GM18502 (cell line): ENCODE results near the gene CHD2.
A peak's percentile ranks its signal among the peaks of the same experiment; 100 is the strongest.
"Not testable (repeated sequence)": the region's sequence is repeated elsewhere in the genome, so short reads cannot be mapped to it uniquely, and the experiment has no call there.

Experiments used
- ATAC-seq: cut with Tn5 transposase; IDR thresholded peaks from one replicate; pipeline ENCODE4 v1.9.1; 2021; ENCODE audit warnings: mild to moderate bottlenecking; ENCODE audit not compliant: unreplicated experiment, poor library complexity

CHD2 gene

DNA sequence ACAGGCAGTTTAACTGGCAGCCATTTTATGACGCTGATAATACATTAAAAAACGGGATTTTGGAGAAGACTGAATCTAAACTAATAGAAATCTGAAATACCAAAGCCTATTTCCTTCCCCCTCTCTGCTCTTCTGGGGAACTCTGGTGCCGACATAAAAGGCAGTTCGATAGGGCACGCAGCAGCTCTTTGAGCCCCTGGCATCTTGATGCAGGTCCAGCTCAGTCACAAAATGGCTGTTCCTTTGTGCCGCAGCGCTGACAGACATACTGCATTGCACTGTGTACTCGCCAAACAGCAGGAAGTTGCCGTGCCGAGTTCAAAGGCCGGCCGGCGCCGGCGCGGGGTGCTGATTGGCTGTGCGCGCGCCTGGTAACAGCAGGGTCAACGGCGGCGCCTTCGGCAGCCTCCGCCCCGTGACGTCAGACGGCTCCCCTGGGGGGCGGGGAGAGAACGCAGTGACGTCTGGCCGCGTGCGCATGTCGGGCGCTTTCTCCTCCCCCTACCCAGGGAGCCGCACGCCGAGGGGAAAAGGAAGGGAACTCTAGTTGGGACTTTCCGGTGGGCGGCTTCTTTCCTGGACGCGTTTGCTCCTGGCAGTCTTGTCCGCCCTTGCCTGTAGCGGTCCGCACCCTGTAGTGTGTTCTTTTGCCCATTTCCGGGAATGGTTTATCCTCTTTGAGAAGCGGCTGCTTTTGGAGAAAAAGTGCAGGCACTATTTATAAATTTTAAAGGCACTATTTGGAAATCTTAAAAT lies 4.0 kb downstream of the CHD2 start:
- peak; percentile 81 for ATAC-seq

DNA sequence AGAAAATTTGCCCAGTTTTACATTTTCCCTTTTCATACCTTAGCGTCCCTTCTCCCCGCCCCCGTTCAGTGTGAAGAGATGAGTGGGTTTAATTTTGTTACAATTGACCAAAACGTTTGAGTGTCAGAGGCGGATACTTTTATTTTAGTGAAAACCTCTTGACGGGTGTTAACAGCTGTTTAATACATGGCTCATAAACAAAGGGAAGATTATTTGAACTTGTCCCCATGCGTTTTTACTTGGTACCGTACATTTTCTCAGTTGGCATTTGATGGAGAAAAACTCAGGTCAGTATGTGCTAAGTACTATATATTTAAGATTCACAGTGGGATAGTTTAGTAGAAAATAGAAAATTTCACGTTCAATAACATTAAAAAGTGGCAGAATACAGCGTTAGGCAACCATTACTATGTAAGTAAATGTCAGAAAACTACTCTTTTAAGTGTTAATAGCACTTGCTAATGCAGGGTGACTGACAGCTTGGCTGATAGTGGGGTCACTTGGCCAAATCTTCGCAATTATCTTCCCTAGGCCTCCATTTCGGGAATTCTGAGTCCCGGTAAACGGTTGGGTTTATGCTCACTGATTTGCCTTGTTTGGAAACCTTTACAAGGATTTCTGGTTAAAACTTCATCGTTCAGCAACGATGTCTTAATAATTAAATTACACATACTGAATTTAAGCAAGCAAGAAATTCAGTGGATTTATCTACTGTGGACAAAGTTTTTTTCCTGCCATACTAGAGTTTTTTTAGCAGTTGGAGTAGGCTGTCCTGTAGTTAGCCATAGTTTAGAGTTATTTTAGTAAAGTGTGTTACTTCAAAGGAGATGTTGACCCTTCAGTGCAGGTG lies 4.8 kb downstream of the CHD2 start:
- no peak for ATAC-seq

DNA sequence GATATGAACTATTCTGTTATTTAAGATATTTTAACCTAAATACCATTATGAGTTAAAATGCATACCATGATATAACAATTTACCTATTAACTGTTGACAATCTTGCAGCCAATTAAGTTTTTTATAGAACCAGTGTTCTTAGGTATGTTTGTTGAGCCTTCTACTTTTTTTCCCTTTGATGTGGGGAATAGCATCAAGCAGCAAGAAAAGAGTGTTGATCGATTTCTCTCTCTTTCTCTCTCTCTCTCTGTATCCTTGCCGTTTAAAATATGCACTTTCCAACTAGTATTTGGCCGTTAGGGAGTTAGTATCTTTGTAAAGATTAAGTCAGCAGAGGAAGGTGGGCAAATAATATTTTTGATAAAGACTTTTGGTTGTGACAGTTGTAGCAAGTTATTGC lies 5.9 kb downstream of the CHD2 start:
- ATAC-seq = no peak

DNA sequence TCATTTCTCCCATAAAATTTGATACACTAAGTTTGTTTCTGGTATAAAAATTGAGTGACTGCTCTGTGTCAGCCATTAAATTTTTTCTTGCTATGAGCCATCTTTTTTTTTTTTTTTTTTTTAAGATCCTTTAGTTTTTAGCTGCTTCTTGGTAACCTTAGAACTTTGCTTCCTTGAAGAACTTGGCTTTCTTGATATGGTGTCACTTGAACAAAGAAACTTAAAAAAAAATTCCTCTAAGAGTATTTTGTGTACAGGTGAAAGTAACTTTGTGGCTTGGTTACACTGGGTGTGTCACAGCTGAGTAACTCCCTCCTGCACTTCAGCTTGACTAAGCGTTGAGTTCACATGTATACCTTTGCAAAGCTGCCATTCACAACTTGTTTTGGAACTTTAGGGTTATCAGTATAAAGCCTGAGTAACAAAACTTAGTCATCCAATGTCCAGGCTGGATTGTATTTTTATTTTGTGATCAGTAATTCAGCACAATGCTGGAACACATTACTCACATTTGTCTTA lies 6.5 kb downstream of the CHD2 start:
- ATAC-seq = peak; percentile 36

DNA sequence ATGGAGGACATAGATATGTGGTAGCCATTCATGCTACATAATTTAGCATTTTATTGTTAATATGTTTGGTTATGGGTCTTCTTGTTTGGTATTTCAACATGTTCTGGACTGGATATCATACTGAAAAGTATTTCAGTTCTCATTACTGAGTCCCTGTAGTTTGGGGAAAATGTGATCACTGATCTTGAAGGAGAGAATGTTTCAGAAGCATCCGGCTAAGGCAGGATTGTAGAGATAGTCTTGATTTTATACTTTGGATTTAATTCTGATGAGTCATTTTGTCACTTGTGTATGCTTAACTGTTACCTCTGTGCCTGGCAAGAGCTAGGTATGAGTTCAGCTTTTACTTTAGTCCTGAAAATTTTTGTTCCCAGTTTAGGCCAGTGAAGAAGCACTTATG lies 7.1 kb downstream of the CHD2 start:
- ATAC-seq = no peak

DNA sequence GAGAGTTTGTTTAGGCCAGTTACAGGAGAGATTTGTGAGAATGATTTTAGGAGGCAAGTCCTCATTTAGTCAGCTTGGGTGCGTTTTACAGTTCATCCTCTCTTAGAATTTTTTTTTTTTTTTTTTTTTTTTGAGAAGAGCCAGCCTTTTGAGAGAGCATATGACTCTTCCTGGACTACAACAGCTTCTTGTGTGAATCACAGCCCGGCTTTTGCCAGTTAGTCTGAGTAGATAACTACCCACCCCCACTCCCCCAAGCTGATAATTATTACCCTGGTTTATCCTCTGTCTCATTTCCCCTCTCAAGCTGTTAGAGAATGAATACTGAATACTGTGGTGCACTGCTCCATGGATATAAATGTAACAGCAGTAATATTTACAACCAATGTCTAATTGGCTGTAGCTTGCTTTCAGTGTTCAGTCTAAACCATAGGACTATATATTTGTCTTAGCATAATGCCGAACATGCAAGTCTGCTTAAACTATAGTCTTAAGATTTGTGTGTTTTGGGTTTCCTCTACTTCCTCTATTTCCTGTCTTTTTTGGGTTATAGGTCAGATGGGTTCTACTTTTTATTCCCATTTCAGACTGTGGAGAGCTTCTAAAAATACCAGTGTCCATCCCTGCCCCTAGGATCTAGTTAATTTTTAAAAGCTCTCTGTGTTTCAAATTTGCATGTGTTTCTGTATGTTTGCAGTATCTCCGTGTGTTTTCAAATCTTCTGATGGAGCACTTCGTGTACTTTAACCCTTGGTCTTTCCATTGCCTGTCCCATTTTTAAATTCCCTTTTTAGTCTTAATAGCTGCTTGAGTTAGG lies 8.0 kb downstream of the CHD2 start:
- ATAC-seq = no peak

DNA sequence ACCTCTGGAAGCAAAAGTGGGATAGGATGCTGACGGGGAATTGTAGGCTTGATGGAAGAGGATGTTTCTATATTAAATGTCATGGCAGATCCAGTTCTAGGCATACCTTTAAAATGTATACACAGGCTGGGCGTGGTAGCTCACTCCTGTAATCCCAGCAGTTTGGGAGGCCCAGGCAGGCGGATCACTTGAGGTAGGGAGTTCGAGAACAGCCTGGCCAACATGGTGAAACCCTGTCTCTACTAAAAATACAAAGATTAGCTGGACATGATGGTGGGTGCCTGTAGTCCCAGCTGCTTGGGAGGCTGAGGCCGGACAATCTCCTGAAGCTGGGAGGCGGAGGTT lies 8.6 kb downstream of the CHD2 start:
- ATAC-seq = no peak

DNA sequence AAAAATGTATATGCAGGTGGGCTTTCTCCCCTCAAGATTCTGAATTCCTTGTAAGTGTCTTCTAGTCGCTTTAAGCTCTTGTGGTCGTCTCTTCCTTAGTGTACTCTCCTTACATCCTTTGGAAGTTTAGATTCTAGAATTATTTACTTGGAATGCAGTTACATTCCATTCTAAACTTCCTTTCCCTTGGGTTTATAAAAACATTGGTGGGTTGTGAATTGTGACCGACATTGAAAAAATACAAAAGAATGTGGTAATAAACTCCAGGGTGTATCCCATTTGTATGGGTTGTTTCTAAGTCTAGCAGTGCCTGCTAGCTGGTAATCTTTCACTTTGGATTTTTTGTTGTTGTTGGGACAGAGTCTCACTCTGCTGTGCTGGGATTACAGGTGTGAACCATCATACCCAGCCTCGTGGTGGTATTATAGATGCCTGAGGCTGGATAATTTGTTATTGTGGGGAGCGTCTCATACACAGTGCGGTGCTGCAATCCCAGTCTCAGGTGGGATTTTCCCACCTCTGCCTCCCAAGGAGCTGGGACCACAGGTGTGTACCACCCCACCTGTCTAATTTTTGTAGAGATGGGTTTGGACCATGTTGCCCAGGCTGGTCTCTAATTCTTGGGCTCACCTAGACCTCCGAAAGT lies 9.1 kb downstream of the CHD2 start:
- ATAC-seq = no peak

DNA sequence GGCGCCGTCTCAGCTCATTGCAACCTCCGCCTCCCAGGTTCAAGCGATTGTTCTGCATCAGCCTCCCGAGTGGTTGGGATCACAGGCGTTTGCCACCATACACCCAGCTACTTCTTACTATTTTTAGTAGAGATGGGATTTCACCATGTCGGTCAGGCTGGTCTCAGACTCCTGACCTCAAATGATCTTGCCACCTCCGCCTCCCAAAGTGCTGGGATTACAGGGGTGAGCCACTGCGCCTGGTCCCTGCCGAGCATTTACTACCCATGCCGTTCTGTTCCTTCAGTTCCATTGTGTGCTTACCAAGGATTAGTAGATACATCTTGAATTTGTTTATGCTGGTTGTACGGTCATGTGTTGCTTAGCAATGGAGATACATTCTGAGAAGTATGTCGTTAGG lies 10.3 kb downstream of the CHD2 start:
- no peak for ATAC-seq

DNA sequence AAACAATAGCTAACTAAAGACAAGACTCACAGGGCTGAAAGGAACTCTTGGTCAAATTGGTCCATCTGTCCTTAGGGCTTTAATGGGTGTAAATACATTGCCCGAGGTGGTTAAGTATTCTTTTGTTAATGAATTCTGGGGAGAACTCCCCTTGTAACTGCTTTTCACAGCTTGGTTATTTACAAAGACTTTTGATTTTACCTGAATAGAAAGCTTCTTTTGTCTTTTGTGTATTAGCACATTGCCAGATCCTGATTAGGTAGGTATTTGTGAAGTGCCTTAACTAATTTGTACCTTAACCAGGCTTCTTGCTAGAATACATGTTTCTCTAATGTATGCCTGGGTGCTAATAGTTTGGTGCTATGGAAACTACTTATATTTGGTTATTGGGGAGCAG lies 14.0 kb downstream of the CHD2 start:
- ATAC-seq = no peak

DNA sequence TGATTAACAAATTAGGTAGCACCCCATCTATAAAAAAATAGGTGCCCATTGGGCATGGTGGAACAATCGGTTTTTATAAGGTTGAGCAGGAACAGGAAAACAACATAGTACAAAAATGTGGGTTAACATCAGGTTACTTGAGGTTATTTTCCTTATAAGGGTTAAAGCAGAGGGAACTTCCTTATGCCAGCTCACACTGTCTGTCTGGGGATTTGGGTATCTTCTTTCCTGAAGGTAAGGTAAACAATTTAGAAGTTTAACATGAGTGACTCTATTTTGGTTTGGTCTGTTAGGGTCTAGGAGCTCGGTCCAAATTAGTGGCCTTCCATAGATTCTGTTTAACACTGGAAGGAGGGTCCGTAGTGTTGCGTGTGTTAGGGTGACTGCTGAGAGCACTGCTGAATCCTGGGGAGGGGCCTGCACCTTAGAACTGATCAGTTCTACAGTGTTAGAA lies 14.7 kb downstream of the CHD2 start:
- peak; percentile 58 for ATAC-seq

DNA sequence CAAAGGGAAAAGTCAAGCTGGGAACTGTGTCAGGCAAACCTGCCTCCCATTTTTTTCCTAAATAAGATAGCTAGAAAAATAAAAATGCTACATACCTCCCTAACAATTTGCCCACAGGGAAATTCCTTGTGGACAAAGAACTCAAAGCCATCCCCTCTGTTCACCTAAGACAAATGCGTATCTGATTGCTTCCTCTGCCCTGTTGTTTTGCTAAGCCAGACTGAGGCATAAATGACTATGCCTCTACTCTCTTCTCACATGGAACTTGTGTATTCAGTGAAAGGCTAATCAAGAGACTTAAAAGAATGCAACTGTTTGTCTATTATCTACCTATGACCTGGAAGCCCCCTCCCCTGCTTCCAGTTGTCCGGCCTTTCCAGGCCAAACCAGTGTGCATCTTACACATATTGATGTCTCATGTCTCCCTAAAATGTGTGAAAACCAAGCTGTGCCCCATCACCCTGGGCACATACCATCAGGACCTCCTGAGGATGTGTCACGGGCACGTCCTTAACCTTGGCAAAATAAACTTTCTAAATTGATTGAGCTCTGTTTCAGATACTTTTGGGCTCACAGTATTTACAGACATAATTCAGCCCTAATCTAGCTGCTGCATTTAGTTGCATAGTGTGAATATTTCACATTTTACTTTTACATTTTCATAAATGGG lies 15.8 kb downstream of the CHD2 start:
- ATAC-seq = no peak

DNA sequence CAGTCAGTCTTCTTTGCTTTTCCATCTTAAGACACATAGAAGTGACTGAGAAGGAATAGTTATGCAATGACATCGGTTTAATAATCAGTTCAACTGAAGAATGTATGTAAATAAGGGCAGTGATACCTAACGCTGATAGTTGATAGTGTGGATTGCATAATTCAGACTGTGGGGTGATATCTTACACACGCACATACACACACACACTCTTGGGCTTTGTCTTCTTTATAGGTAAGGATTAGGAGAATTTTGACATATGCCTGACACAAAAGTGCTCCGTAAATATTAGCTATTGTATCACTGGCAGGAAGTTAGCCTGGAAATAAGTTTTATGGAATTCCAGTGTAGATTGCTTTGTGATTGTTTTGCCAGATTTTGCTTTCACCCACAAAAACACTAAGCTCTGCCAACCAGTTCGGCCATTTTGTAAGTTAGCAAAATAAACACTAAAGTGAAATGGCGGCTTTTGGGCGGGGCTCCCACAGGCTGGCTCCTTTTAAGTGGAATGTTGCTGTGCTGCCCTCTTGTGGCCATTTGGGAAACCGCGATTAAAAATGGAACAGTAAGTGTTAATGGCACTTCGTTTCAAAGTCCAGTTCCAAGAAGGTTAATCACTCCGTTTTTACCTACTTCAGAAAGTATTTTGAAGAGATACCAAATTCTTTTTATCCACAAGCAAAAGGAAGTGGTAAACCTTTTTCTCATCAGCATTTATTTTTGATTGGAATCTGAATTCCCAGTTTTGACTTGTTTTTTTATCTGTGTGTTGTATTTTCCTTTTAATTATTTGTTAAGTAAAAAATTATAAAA lies 17.7 kb downstream of the CHD2 start:
- ATAC-seq = no peak

DNA sequence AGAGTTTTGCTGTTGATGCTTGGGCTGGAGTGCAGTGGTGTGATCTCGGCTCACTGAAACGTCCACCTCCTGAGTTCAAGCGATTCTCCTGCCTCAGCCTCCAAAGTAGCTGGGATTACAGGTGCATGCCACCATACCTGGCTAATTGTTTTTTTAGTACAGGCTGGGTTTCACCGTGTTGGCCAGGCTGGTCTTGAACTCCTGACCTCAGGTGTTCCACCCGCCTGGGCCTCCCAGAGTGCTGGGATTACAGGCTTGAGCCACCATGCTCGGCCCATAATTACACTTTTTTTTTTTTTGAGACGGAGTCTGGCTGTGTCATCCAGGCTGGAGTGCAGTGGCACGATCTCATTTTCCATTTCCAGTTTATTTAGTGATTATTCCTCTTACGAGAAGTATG lies 18.8 kb downstream of the CHD2 start:
- ATAC-seq = not testable (repeated sequence)

DNA sequence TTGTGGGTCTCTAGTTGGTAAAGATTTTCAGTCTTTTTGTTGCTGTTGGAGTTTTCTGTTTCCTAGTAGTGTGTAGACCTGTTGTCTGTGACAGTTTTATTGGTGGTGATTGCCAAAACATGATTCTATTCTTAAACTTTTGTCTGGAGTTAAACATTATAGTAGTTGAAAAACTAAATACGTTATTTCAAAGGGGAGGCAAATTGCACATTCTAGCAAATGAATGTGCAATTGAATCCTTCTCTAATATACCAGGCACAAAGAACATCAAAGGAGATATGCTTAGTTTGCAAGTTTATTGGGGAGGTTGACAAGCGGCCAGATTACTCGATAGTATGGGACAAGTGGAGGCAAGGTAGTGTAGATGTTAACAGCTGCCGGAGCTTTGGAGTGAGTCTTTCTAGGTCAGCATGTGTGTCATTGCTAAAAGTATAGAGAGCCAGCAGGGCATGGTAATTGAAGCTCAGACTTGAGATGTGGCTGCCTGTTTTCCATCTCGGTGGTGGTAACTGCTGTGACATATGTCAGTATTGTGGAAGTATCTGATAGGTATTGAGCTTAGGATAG lies 20.6 kb downstream of the CHD2 start:
- no peak for ATAC-seq

DNA sequence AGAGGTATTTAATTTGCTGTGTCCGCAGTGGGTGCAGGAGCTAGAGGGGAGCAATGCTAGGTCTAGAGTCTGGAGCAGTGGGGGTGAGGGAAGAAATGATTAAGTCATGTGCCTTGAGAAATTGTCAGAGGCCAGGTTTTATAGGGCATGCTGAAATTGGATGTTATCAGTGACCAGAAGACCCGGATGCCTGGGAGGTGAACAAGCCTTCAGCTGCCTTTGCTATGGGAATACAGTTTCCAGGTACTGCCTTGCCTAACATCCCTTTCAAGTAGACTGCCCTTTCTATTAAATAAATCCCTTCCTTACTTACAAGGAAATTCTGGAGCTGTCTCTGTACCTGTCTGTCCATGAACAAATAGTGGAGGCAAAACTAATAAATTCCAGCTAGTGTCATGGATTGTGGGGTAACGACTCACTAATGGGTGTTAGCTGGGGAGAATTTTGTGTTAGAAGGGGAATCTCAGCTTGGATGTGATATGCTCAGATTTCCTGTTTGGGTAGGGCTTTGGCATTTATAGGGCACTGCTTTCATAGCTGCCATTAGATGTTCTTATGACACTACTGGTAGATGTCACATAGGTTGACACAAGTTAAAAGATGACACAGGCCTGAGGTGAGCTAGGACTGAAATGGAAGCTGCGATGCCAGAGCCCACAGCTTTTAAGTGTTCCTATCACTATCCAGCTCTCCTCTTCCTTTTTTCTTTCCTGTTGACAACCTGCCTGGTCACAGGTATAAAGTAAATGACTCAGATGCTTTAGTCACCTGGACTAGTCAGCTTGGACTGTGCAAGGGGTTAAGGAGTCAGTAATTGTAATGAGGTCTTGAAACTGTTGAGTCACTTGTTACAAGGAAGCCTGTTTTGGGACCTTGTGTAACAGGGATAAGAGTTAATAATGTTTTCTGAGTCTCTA lies 21.3 kb downstream of the CHD2 start:
- ATAC-seq = no peak

DNA sequence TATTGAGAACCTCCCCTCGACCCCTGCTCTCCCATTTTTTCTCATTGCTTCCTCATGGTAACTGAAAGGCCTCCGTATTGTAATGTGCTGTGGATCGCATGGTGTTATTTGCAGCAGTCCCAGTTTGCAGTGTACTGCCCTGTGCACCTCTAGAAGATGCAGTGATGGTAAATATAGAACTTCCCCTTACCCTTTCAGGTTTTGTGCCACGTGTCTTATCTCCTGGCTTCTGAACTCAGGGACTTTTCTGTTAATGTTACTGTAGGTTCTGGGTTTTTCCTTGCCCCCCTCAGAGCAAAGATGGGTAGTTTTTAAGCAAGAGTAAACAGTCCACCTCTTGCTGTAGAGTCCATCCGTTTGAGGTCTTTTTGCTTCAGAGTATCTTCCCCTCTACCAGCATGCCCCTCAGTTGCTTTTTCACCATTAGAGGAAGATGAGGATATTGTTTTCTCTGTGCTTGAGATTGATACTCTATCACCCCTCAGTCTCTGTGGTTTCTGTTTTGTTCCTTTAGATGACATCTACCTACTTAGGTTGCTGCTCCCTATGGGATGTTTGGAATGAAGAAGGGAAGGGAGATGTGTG lies 22.4 kb downstream of the CHD2 start:
- peak; percentile 70 for ATAC-seq
